CD4-positive, CD25-positive, alpha-beta regulatory T cell (primary cell): Measurements from ENCODE around the gene ATXN2. TPM values are rescaled to one million over a fixed set of nuclear protein-coding genes. Genes with fewer than 3 reads are reported as not detected.
"Not testable (repeated sequence)": the region's sequence is repeated elsewhere in the genome, so short reads cannot be mapped to it uniquely, and the experiment has no call there.

ENCODE experiments used
- ATAC-seq, 2 donors: fragments of 150-1000 bp; cut with Tn5 transposase; one replicate each; pipeline ENCODE4 v1.10.0; 2021; ENCODE audit warnings: low read depth in 2 of 2, moderate number of reproducible peaks in 2 of 2, moderate library complexity in 1 of 2
- DNase-seq, 3 donors: peaks; one replicate each; pipeline versions ENCODE4 v3.0.0 to v3.0.0-alpha.2; 2012 to 2022; ENCODE audit warnings: mixed read lengths in 1 of 3
- H3K27ac ChIP-seq: one replicate; pipeline ENCODE4 v1.7.0; 2013; ENCODE audit warnings: mild to moderate bottlenecking, low read length; ENCODE audit not compliant: insufficient read depth, poor library complexity, severe bottlenecking
- H3K27me3 ChIP-seq: one replicate; pipeline ENCODE4 v1.7.0; 2013; ENCODE audit warnings: low read length; ENCODE audit not compliant: control insufficient read depth, insufficient read depth
- H3K36me3 ChIP-seq: one replicate; pipeline ENCODE4 v1.7.0; 2013; ENCODE audit warnings: mild to moderate bottlenecking, low read length, moderate library complexity; ENCODE audit not compliant: control insufficient read depth, insufficient read depth
- H3K4me1 ChIP-seq: 2 replicates; pipeline ENCODE4 v1.7.0; 2013; ENCODE audit warnings: mild to moderate bottlenecking, low read length; ENCODE audit not compliant: insufficient read depth, control insufficient read depth, poor library complexity, severe bottlenecking
- H3K4me3 ChIP-seq: one replicate; pipeline ENCODE4 v1.7.0; 2013; ENCODE audit warnings: low read depth, mild to moderate bottlenecking, low read length, moderate library complexity
- H3K9me3 ChIP-seq, 2 experiments: 1 replicate in 1 of 2; 2 replicates in 1 of 2; pipeline ENCODE4 v1.7.0; 2013; ENCODE audit warnings: low read length in 2 of 2, mild to moderate bottlenecking in 1 of 2, moderate library complexity in 1 of 2; ENCODE audit not compliant: control insufficient read depth in 2 of 2
- H3K27ac Mint-ChIP-seq, 3 donors: one replicate each; pipeline ENCODE4 v1.8.0; 2020 to 2022; ENCODE audit warnings: mild to moderate bottlenecking in 3 of 3, mixed read lengths in 3 of 3, moderate library complexity in 2 of 3
- H3K27me3 Mint-ChIP-seq: one replicate; pipeline ENCODE4 v1.8.0; 2022; ENCODE audit warnings: mild to moderate bottlenecking, mixed read lengths
- H3K36me3 Mint-ChIP-seq: one replicate; pipeline ENCODE4 v1.8.0; 2020; ENCODE audit warnings: mixed read lengths
- H3K4me1 Mint-ChIP-seq, 4 donors: one replicate each; pipeline ENCODE4 v1.8.0; 2020 to 2022; ENCODE audit warnings: mixed read lengths in 4 of 4, mild to moderate bottlenecking in 1 of 4
- H3K4me3 Mint-ChIP-seq, 4 donors: one replicate each; pipeline ENCODE4 v1.8.0; 2020 to 2022; ENCODE audit warnings: mild to moderate bottlenecking in 4 of 4, mixed read lengths in 4 of 4, moderate library complexity in 3 of 4
- H3K9me3 Mint-ChIP-seq, 7 donors: one replicate each; pipeline ENCODE4 v1.8.0; 2020 to 2022; ENCODE audit warnings: mixed read lengths in 7 of 7, mild to moderate bottlenecking in 3 of 7, moderate library complexity in 2 of 7
- polyA plus RNA-seq, 4 donors: library from polyadenylated mRNA; unstranded; fragments of 300-500 nt; fragmentation: Illumina TruSeq; gene quantifications; one replicate each; pipeline ENCODE4 v1.2.3, GENCODE V29; 2021
- total RNA-seq: library from RNA; stranded (reverse); gene quantifications from one replicate; pipeline ENCODE4 v1.2.3, GENCODE V29; 2022

The ATXN2 gene
- total and polyA plus RNA-seq, 5 donors from 2014 or later: 9.7 to 43.1 (median 14.8) TPM

DNA sequence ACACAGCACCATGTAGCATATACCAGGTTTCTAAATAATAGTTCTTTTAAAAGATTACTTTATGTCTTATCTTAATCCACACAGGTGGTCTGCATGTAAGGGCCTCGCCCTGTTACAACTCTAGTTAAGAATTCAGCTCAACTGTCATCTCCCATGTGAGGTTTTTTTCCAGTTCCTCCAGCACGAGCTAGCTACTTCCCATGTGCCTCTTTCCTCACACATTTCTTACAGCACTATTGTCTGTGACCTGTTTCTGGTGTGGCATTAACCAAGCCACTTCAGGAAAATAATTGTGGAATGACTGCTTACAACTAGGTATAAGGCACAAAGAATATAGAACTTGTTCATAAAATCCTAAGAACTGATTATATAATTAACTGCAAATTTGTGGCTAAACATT lies 127.9 kb downstream of the ATXN2 start:
- Histone ChIP-seq H3K36me3 (peaks cover 34% of the 10 kb centered on the region), H3K4me1 (no peaks in the 10 kb centered on the region), H3K9me3 (no peaks in the 10 kb centered on the region), H3K27me3 (no peaks in the 10 kb centered on the region), H3K4me3 (no peak overlapping the region), H3K27ac (no peak overlapping the region)
- Mint-ChIP-seq H3K9me3 (no peaks in the 10 kb centered on the region), H3K4me3 (no peak overlapping the region), H3K4me1 (peaks cover 4 to 16% (median 10%) of the 10 kb centered on the region in 4 donors), H3K27me3 (no peaks in the 10 kb centered on the region), H3K27ac (peak overlapping the region in 1 of 3 donors; percentile 38), H3K36me3 (peaks cover 29% of the 10 kb centered on the region)
- no peak for DNase-seq
- no peak for ATAC-seq

DNA sequence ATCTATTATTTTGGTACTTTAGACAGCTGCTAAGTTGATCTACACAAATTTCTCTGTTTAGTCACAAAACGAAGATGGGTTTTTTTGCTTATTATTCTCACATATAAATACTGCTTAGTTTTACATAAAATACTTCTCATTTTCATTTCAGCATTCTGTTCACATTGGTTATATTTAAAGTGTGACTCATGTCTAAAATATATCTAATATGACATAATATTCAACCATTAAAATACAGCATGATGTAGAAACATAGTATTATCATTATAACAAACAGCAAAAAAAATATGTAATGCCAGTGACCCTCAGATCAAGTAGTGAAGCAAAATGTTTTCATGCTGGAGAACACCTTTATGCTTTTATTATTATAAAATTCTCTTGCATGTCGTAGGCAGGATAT lies 129.7 kb downstream of the ATXN2 start:
- Mint-ChIP-seq H3K27me3 (no peaks in the 10 kb centered on the region), H3K4me3 (no peak overlapping the region), H3K36me3 (peaks cover 21% of the 10 kb centered on the region), H3K27ac (no peak overlapping the region), H3K9me3 (no peaks in the 10 kb centered on the region), H3K4me1 (peaks cover 4 to 16% (median 10%) of the 10 kb centered on the region in 4 donors)
- Histone ChIP-seq H3K4me3 (no peak overlapping the region), H3K9me3 (no peaks in the 10 kb centered on the region), H3K27ac (no peak overlapping the region), H3K27me3 (no peaks in the 10 kb centered on the region), H3K4me1 (no peaks in the 10 kb centered on the region), H3K36me3 (peaks cover 34% of the 10 kb centered on the region)
- no peak for ATAC-seq
- no peak for DNase-seq

DNA sequence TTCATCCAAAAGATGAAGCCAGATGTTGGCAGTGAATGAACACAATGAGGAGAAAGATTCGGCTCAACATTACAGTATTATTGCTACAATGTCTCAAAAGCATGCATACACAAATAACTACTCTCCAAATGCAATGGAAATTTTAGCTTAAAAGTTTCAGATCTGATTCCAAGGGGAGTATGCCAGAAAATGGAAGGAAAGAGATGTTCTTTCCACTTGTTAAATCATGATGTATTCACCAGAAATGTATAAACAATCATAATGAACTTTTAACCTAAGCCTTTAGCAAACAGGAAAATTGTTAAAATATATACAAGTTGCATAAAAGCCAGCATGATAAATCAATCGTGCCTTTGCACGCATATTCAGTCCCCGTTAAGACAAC lies 131.3 kb downstream of the ATXN2 start:
- no peak overlapping the region for H3K4me3 ChIP-seq
- Mint-ChIP-seq H3K27me3 (no peaks in the 10 kb centered on the region), H3K4me3 (no peak overlapping the region), H3K27ac (peak overlapping the region in 1 of 3 donors; percentile 47), H3K4me1 (peaks cover 0 to 13% (median 7%) of the 10 kb centered on the region in 4 donors), H3K36me3 (peaks cover 12% of the 10 kb centered on the region), H3K9me3 (no peaks in the 10 kb centered on the region)
- H3K27ac ChIP-seq: no peak overlapping the region
- H3K27me3 ChIP-seq: no peaks in the 10 kb centered on the region
- H3K9me3 ChIP-seq: no peaks in the 10 kb centered on the region
- DNase-seq (no peak), ATAC-seq (no peak)
- H3K4me1 ChIP-seq: no peaks in the 10 kb centered on the region
- peaks cover 31% of the 10 kb centered on the region for H3K36me3 ChIP-seq

DNA sequence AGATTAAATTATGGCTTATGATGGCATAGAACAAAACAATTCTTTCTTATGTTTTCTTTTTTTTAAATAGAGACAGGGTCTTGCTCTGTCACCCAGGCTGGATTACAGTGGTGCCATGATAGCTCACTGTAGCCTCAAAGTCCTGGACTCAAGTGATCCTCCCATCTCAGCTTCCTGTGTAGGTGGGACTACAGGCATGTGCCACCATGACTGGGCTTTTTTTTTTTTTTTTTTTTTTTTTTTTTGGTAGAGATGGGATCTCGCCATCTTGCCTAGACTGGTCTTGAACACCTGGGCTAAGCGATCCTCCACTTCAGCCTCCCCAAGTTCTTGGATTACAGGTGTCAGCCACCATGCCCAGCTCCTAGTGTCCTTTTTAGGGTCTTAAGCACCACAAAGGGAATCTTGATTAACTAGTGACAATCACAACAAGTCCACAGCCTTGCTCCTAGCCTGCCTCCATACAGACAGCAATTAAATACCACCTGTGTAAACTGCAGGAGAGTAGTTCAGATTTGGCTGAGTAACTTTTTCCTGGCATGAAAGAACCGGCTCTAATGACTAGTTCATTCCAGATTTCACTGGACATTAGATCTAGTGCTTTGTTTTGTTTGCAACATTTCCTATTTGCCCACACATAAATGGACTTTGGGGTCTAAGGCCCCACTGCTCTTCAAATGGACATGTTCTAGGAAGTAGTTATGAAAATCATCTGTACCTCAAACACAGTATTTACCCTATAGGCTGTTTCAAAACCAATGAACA lies 131.8 kb downstream of the ATXN2 start:
- peak overlapping the region in 1 of 3 donors; percentile 47 for H3K27ac Mint-ChIP-seq
- ATAC-seq: no peak

DNA sequence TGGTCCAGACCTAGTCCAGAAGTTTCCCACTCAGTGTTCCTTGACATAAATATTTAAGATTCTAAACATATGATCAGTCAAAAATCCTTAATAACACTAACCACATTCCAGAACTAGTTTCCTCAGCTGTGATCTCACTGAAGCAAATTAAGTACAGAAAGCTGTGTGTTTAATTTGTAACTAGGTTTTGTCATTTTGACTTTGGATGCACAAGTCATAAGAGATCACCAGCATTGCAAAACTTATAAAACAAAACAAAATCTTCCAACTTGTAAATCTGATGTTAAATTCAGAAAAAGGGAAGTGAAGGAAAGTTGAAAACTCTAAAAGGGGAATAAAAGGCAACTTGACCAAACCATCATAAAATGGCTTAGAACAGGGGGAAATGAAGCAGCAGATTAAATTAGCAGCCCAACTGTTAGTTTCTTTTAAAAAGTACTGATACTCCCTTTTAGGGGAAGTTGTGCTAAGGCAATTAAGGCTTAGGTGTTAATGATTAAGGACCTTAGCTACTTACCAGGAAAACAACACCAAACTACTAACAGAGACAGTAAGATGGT lies 136.8 kb downstream of the ATXN2 start:
- no peaks in the 10 kb centered on the region for H3K9me3 ChIP-seq
- H3K4me1 Mint-ChIP-seq: peaks cover 0 to 8% (median 5%) of the 10 kb centered on the region in 4 donors
- H3K27ac Mint-ChIP-seq: peak overlapping the region in 1 of 3 donors; percentile 9
- H3K9me3 Mint-ChIP-seq: no peaks in the 10 kb centered on the region
- no peak for DNase-seq
- H3K4me3 Mint-ChIP-seq: no peak overlapping the region
- H3K36me3 Mint-ChIP-seq: no peaks in the 10 kb centered on the region
- no peak for ATAC-seq
- H3K27me3 ChIP-seq: no peaks in the 10 kb centered on the region
- no peaks in the 10 kb centered on the region for H3K27me3 Mint-ChIP-seq
- no peak overlapping the region for H3K27ac ChIP-seq
- no peak overlapping the region for H3K4me3 ChIP-seq
- no peaks in the 10 kb centered on the region for H3K36me3 ChIP-seq
- H3K4me1 ChIP-seq: peaks cover 6% of the 10 kb centered on the region

More for the DNA sequence above, 131.8 kb downstream of the ATXN2 start:
- peaks cover 31% of the 10 kb centered on the region for H3K36me3 ChIP-seq
- Mint-ChIP-seq H3K4me1 (peaks cover 1 to 17% (median 10%) of the 10 kb centered on the region in 4 donors), H3K27me3 (no peaks in the 10 kb centered on the region), H3K9me3 (no peaks in the 10 kb centered on the region), H3K4me3 (no peak overlapping the region), H3K36me3 (peaks cover 12% of the 10 kb centered on the region)
- no peaks in the 10 kb centered on the region for H3K4me1 ChIP-seq
- H3K27ac ChIP-seq: no peak overlapping the region
- H3K27me3 ChIP-seq: no peaks in the 10 kb centered on the region
- no peaks in the 10 kb centered on the region for H3K9me3 ChIP-seq
- DNase-seq: peak in 1 of 3 donors; percentile 20
- no peak overlapping the region for H3K4me3 ChIP-seq

DNA sequence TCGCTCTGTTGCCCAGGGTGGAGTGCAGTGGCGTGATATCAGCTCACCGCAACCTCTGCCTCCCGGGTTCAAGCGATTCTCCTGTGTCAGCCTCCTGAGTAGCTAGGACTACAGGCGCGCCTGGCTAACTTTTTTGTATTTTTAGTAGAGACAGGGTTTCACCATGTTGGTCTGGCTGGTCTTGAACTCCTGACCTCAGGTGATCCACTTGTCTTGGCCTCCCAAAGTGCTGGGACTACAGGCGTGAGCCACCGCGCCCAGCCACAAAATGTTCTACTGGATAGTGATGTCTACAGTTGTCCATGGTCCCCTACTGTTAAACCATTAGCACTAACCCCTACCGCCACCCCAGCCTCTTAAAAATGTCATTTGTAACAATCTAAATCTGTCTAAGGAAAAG lies 139.0 kb downstream of the ATXN2 start:
- H3K36me3 Mint-ChIP-seq: peaks cover 11% of the 10 kb centered on the region
- not testable (repeated sequence) for H3K27me3 ChIP-seq, H3K9me3 ChIP-seq, H3K9me3 Mint-ChIP-seq, DNase-seq, H3K4me1 ChIP-seq, H3K4me3 Mint-ChIP-seq, H3K27ac Mint-ChIP-seq, H3K27me3 Mint-ChIP-seq, H3K27ac ChIP-seq, H3K4me3 ChIP-seq, H3K4me1 Mint-ChIP-seq, ATAC-seq
- peaks cover 15% of the 10 kb centered on the region for H3K36me3 ChIP-seq

DNA sequence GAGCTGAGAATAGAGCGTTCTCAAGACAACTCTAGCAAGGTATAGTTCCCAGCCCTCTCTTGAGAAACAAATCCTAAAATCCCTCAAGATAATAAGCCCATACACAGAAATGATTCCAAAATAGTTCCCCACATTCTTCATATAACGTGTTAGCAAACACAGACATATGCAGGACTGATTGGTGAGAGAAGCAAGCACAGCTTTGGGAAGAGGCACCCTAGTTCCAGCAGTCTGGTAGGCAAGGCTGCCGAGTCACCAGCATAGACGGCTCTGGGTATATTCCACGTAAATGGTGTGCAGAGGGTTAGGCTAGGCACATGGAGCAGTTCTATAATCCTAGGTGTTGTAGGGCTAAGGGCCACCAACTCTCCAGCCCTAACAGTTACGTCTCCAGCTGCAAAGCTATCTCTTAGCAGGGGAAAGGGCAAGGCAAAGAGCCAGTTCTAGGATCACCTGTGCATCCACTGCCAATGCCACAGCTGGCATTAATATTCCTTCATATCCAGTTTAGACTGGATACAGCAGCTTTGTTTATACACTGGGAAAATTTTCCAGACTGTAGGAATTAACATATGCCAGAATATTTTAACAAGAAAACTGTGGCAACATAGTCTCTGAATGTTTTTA lies 140.5 kb downstream of the ATXN2 start:
- peak overlapping the region in 2 of 3 donors; percentile 67 to 78 for H3K27ac Mint-ChIP-seq
- DNase-seq: no peak

More for the DNA sequence above, 140.5 kb downstream of the ATXN2 start:
- Histone ChIP-seq H3K4me1 (peaks cover 6% of the 10 kb centered on the region), H3K27me3 (no peaks in the 10 kb centered on the region), H3K27ac (no peak overlapping the region), H3K9me3 (no peaks in the 10 kb centered on the region), H3K4me3 (no peak overlapping the region), H3K36me3 (peaks cover 29% of the 10 kb centered on the region)
- ATAC-seq: no peak
- no peak overlapping the region for H3K4me3 Mint-ChIP-seq
- peaks cover 0 to 8% (median 5%) of the 10 kb centered on the region in 4 donors for H3K4me1 Mint-ChIP-seq
- no peaks in the 10 kb centered on the region for H3K9me3 Mint-ChIP-seq
- no peaks in the 10 kb centered on the region for H3K27me3 Mint-ChIP-seq
- H3K36me3 Mint-ChIP-seq: peaks cover 19% of the 10 kb centered on the region
